PFSK-1 (cell line): Measurements from ENCODE around the gene MYH7.

ENCODE experiments used
- FOXP2 ChIP-seq: optimal IDR thresholded peaks from 2 replicates; pipeline ENCODE3; 2011; ENCODE audit warnings: borderline replicate concordance, control low read depth, inconsistent platforms; ENCODE audit not compliant: insufficient read depth; ENCODE audit errors: extremely low read length, extremely low read depth
- POLR2AphosphoS5 ChIP-seq: IDR thresholded peaks from 2 replicates; pipeline ENCODE4 v1.6.1; 2012; ENCODE audit warnings: low read depth, mild to moderate bottlenecking, control low read depth, low read length, moderate library complexity
- SIN3A ChIP-seq: IDR thresholded peaks from 2 replicates; pipeline ENCODE4 v1.6.1; 2012; ENCODE audit warnings: mild to moderate bottlenecking, low read length, moderate library complexity, borderline replicate concordance; ENCODE audit not compliant: insufficient read depth
- TAF1 ChIP-seq: IDR thresholded peaks from 2 replicates; pipeline ENCODE4 v1.6.1; 2012; ENCODE audit warnings: low read length, control low read depth, borderline replicate concordance; ENCODE audit not compliant: insufficient read depth
- TF ChIP-seq, protein P1 (sequence below), 2 experiments: IDR thresholded peaks; 2 replicates each; pipeline versions ENCODE4 v1.6.1 to v1.8.0; 2011 to 2012; ENCODE audit warnings: low read depth in 2 of 2, low read length in 2 of 2, control low read depth in 1 of 2, inconsistent platforms in 1 of 2, mild to moderate bottlenecking in 1 of 2, moderate library complexity in 1 of 2; ENCODE audit not compliant: insufficient read depth in 1 of 2

MYH7 gene

DNA sequence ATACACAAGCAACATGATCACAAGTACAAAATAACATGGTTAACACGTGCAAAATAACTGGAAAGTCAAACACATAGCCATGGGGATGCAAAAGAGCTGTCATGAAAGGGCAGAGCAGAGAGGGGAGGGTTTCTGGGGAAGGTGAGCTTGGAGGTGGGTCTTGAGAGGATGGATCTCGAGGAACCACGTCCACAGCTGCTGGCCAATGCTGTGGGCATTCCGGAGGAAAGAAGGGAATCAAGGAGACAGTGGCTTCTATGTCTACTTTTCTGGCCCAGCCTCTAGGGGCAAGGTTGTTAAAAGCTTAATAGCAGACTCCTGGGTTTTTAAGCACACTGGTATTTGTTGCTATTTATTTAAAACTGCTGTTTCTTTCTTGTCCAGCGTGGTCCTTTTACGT is 8.4 kb upstream of the MYH7 start:
- no peak for TF ChIP-seq FOXP2
- no peak for TF ChIP-seq TAF1
- TF ChIP-seq SIN3A: no peak
- TF ChIP-seq POLR2AphosphoS5: no peak
- TF ChIP-seq, protein P1, sequence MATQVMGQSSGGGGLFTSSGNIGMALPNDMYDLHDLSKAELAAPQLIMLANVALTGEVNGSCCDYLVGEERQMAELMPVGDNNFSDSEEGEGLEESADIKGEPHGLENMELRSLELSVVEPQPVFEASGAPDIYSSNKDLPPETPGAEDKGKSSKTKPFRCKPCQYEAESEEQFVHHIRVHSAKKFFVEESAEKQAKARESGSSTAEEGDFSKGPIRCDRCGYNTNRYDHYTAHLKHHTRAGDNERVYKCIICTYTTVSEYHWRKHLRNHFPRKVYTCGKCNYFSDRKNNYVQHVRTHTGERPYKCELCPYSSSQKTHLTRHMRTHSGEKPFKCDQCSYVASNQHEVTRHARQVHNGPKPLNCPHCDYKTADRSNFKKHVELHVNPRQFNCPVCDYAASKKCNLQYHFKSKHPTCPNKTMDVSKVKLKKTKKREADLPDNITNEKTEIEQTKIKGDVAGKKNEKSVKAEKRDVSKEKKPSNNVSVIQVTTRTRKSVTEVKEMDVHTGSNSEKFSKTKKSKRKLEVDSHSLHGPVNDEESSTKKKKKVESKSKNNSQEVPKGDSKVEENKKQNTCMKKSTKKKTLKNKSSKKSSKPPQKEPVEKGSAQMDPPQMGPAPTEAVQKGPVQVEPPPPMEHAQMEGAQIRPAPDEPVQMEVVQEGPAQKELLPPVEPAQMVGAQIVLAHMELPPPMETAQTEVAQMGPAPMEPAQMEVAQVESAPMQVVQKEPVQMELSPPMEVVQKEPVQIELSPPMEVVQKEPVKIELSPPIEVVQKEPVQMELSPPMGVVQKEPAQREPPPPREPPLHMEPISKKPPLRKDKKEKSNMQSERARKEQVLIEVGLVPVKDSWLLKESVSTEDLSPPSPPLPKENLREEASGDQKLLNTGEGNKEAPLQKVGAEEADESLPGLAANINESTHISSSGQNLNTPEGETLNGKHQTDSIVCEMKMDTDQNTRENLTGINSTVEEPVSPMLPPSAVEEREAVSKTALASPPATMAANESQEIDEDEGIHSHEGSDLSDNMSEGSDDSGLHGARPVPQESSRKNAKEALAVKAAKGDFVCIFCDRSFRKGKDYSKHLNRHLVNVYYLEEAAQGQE (IDR thresholded peaks at IDR 0.05; ENCODE audit: insufficient read depth in 1 of 2, low read depth in 2 of 2, low read length in 2 of 2): no peak

DNA sequence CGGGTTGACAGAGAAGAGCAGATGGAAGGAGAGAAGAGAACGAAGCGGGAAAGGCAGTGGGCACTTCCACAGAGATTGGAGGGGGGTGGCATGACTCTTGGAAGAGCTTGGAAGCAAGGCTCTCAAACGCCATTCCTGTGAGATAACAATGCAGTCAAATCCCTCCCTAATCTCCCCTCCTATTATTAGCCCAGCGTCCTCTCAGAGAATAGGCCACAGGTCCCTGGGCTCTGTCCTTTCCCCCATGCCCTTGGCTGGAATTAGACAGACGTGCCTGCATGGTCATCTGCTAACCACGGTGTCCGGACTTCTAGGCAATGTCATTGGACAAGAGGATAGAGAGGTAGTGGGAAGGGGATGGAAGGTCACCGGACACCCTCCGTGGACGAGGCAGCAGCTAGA is 8.0 kb upstream of the MYH7 start:
- TF ChIP-seq POLR2AphosphoS5: no peak
- TF ChIP-seq SIN3A: no peak
- TF ChIP-seq, protein P1 (IDR thresholded peaks at IDR 0.05; ENCODE audit: insufficient read depth in 1 of 2, low read depth in 2 of 2, low read length in 2 of 2): no peak
- no peak for TF ChIP-seq FOXP2
- TF ChIP-seq TAF1: no peak

DNA sequence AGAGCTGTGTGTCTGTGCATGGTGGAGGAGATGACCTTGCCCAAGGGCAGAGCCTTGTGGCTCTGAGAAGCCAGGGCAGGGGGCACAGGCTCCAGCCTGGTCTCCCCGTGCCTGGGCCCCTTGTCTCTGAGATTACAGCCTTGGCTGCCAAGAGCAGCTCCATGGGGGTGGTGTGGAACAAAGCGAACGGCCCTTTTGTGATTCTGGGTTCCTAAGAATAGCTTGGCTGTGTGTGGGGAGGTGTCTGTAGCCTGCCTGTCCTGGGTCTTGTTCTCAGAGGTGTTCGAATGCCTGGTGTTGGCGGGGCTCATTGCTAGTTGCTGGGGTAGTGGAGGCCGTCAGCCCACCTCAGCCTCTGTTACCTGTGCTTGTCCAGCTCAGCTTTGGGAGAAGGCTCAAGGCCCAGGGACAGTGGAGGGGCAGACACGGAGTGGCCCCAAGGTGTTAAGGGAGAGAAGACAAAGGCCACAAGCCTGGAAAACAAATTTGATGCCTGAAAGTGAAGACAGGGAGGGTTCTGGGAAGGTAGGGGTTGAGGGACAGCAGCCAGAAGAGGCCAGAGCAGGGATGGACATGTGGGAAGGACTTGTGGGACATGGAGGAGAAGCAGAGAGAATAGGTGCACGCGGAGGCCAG is 7.4 kb upstream of the MYH7 start:
- TF ChIP-seq TAF1 (no peak), SIN3A (no peak), FOXP2 (no peak), POLR2AphosphoS5 (no peak)
- TF ChIP-seq, protein P1 (IDR thresholded peaks at IDR 0.05; ENCODE audit: insufficient read depth in 1 of 2, low read depth in 2 of 2, low read length in 2 of 2): no peak

DNA sequence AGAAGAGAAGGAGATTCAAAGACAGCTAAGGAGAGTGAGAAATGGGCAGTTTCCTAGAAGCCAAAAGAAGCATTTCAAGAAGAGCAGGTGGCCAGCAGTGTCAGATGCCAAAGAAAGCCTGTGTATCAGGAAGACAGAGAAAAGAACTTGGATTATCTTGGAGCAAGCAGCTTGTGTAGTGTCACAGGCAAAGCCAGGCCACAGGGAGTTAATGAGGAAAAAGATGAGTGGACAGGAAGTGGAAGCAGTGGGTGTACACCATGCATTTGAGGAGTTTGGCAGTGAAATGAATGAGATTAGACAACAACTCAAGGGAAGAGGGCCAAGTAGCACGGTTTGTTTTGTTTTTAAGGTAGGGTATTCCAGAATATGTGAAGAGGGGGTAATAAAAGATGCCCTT is 5.6 kb upstream of the MYH7 start:
- no peak for TF ChIP-seq FOXP2
- no peak for TF ChIP-seq TAF1
- no peak for TF ChIP-seq POLR2AphosphoS5
- TF ChIP-seq SIN3A: peak; percentile 37; the same call in 1 of the 2 replicates
- TF ChIP-seq, protein P1 (IDR thresholded peaks at IDR 0.05; ENCODE audit: insufficient read depth in 1 of 2, low read depth in 2 of 2, low read length in 2 of 2): no peak
